GM10847 (cell line): ENCODE results near the gene ADIG.

Experiments used
- POLR2A ChIP-seq: IDR thresholded peaks from 2 replicates; pipeline ENCODE4 v1.6.1; 2011; ENCODE audit not compliant: insufficient read length; ENCODE audit errors: extremely low read depth

The ADIG gene

GRCh38 chr20:38612751-38613515, 31.9 kb downstream of the ADIG start:
- TF ChIP-seq POLR2A: no peak

- TF ChIP-seq POLR2A: no peak
These were observed 34.3 kb downstream of the ADIG start for GRCh38 chr20:38615283-38615682.

GRCh38 chr20:38616457-38616856, 35.5 kb downstream of the ADIG start:
- no peak for TF ChIP-seq POLR2A

GRCh38 chr20:38617011-38617829, 36.2 kb downstream of the ADIG start:
- no peak for TF ChIP-seq POLR2A

- no peak for TF ChIP-seq POLR2A
These were observed 36.8 kb downstream of the ADIG start for GRCh38 chr20:38617830-38618196.

GRCh38 chr20:38620441-38620840, 39.4 kb downstream of the ADIG start:
- TF ChIP-seq POLR2A: no peak

- no peak for TF ChIP-seq POLR2A
These were observed 42.1 kb downstream of the ADIG start for GRCh38 chr20:38623061-38623460.

- no peak for TF ChIP-seq POLR2A
These were observed 43.1 kb downstream of the ADIG start for GRCh38 chr20:38624084-38624483.

- no peak for TF ChIP-seq POLR2A
These were observed 44.9 kb downstream of the ADIG start for GRCh38 chr20:38625896-38626295.

GRCh38 chr20:38626921-38627659, 46.1 kb downstream of the ADIG start:
- no peak for TF ChIP-seq POLR2A

GRCh38 chr20:38628580-38629470, 47.8 kb downstream of the ADIG start:
- no peak for TF ChIP-seq POLR2A

- no peak for TF ChIP-seq POLR2A
These were observed 49.0 kb downstream of the ADIG start for GRCh38 chr20:38629979-38630378.

GRCh38 chr20:38630727-38631126, 49.7 kb downstream of the ADIG start:
- no peak for TF ChIP-seq POLR2A

GRCh38 chr20:38631155-38632022, 50.4 kb downstream of the ADIG start:
- TF ChIP-seq POLR2A: no peak
